HG02610 (cell line): ENCODE data around the gene PI4KA.
A peak's percentile ranks its signal among the peaks of the same experiment; 100 is the strongest.

Experiments
- ATAC-seq: cut with Tn5 transposase; IDR thresholded peaks from one replicate; pipeline ENCODE4 v1.9.1; 2021; ENCODE audit warnings: mild to moderate bottlenecking, moderate library complexity; ENCODE audit not compliant: unreplicated experiment

Gene PI4KA

DNA sequence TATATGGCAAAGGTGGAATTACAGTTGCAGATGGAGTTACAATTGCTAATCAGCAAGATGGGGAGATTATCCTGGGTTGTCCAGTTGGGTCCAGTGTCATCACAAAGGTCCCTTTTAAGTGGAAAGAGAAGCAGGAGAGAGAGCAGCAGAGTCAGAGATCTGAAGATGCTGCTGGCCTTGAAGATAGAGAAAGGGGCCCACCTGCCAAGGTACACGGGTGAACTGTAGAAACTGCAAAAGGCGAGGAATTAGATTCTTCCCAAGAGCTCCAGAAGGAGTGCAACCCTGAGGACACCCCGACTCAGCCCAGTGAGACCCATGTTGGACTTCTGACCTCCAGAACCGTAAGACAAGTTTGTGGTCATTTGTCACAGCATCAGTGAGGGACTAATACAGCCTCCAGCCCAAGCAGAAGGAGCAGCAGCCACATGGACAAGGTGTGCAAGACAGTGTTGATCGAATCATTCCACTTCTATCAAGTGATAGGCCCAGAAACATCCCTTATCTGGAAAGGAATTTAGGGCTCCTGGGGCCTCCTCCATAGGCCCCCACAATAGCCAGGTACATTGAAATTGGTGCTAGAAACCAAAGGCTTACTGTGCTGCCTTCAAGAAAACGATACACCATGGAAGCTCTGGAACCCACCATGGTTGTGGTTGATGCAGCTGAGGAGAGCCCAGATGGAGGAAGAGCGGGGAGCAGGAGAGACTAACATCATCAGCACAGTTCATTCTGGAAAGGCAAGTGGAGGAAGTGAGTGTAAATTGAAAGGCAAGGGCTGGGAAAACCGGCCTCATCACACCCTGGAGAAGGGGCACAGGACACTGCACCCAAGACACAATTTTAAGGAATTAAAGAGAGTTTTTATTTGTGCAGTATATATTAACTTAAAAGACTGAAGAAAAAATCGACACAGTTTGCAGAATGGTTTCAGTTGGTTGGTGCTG, 23.5 kb upstream of the PI4KA start:
- no peak for ATAC-seq

DNA sequence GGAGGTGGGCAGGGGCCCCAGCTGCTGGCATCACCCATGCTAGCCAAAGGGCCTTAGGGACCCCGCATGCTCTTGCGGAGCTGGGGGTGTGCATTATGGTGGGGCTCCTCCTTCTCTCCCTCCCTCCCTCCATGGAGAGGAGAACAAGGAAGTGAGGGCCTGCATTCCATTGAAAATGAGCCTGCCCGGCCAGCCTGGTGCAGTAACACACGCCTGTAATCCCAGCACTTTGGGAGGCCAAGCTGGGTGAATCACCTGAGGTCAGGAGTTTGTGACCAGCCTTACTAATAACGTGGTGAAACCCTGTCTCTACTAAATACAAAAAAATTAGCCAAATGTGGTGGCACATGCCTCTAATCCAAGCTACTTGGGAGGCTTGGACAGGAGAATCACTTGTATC, 22.6 kb upstream of the PI4KA start:
- no peak for ATAC-seq

GRCh38 chr22:20877715-20878114, 19.1 kb upstream of the PI4KA start:
- no peak for ATAC-seq

DNA sequence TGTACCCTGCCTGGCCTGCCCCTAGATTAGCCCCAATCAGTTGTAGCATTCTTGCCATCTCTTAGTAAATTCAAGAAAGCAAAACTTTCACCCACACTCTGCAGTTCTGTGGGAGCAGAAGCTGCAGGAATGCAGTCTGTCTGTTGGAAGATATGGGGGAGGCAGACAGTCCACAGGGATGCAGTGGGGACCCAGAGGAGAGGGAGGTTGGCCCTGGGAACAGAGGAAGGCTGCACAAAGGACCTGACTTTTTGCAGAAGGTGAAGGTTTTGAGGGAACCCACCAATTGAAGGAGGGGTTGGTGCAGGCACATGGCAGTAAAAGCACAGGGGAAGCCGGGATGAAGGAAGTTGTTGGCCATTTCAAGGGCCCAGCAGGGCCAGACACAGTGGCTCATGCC, 16.7 kb upstream of the PI4KA start:
- no peak for ATAC-seq

DNA sequence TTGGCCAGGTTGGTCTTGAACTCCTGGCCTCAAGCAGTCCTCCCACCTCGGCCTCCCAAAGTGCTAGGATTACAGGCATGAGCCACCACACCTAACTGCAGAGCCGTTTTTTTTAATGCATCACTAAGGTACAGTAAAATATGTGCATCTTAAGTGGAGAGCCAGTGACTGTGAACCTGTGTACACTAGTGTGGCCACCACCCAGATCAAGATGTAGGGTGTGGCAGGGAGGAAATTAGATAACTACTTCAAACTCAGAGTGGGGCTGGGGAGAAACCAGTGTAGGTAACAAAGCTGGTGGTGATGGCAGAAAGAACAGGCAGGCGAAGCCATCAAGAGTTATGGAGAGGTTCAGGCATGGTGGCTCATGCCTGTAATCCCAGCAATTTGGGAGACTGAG, 14.6 kb upstream of the PI4KA start:
- ATAC-seq: no peak

DNA sequence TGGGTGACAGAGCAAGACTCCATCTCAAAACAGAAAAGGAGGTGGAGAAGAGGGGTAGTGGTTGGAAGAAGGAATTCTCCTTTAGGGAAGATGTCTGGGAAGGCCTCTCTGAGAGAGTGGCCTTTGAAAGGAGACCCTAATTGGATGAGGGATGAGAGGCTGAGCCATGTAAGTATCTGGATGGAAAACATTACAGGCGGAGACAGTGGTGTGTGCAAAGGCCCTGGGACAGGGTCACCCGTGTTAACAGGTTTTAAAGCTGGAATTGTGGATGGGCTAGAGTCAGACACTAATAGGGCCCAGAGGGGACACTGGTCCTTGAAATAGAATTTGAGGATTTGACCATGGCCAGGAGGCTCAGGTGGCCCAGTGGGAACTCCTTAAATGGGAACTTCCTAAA, 10.6 kb upstream of the PI4KA start:
- no peak for ATAC-seq

DNA sequence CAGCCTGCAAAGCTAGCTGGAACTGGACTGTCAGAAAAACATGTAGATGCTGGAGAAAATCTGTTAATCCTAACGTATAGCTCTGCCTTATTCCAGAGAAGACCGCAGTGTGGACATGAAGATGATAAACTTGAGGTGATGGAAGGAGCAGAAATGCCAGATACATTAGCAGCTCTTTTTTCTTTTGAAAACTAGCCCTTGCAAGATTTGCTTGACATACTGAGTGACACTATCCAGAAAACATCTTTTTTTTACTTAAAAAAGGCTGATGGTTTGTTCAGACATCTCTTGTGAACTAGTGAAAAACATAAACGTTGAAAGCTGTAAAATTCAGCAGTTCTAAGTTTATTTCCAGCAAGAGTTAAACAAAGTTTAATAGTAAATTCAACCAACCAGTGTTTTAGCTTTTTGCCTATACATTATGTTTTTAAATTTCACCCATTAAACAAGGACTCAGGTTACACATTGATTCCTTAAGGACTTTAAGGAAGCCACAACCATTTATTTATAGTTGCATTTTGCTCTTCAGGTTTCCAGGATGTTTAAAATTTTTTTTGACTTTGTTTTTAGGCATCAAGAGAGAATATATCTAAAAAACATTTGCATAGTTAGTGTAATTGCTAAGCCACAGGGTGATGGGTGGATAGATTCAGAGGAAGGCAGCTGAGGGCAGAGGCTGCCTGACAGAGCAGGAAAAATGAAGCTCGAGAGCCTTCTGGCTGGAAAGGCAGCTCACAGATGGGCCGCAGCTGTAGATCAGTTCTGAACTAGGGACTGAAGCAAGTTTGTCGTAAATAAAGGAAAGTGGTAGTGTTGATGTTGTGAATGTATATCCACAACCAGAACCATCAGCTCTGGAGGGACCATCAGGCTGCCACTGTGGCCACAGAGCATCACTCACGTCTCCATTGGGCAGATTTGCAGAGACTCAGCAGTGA, 9.7 kb upstream of the PI4KA start:
- ATAC-seq: no peak

DNA sequence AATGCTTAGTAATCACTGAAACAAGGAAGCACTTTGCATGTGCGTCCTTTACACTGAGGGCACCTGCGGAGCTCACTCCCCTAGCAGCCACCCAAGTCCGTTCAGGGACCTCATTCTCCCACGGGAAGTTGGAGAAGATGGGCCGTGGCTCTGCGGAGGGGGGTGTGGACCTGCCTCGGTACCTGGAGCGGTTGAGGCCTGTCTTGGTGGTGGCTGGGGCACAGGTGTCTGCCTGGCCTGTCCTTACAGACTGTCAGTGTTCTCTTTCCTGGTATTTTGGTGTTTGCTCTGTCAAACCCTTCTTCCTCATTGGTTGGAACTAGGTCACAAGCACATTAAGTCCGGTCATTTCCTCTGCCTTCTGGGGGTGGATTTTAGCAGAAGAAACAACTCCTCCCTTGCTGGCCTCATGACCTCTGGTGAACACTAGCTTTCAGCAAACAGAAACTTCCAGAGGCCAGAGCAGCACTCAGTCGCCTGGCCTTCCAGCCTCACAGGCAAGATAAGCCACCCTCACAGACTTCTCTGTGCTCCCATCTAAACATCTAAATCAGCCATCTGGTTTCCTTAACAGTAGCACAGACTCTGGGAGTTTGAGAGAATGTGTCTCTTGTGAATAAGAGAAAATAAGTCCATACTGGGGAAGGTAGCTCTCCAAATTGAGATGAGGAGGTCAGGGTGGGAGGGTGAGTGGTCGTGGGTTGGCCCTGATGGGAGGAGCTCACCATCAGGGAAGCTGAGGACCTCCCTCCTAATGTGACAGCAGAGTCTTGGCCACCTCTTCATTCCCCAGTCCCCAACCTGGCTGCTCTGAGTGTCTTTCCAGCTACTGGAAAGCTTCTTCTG, 8.8 kb upstream of the PI4KA start:
- ATAC-seq: no peak

DNA sequence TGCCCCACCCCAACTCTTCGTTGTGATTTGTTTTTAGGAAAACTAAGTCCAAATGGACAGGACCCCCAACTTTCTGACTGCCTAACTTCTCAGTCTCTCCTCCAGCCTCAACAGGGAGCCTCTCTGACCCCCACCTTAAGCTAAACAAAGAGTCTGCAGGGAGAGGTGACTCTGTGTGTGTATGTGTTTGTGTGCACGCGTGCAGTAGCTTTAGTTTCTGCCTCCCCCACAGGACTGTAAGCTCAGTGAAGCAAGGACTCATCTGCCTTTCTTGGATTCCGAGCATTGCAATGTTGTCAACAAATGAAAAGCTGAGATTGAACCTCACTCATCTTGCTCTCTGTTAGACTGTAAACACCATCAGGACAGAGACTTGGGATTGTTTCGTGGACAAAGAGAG, 8.1 kb upstream of the PI4KA start:
- ATAC-seq: no peak

GRCh38 chr22:20865875-20866445, 7.3 kb upstream of the PI4KA start:
- no peak for ATAC-seq

DNA sequence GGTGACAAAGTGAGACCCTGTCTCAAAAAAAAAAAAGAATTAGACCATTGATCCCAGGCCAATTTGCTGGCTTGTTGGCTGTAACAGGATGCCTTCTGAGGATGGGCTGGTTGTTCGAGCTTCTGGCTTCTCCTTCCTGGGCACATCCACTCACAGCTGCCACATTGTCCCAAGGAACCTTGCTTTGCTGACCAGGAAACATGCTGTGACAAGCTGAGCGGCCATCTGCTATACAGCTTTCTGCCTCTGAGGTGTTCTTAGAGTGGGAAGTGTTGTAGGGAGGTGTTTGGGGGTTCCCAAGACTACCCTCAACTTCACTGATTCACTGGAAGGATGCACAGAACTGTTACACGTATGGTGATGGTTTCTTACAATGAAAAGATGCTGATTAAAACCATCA, 6.7 kb upstream of the PI4KA start:
- ATAC-seq: no peak

- no peak for ATAC-seq
Observed at GRCh38 chr22:20864186-20864908, 5.7 kb upstream of the PI4KA start.

- ATAC-seq: no peak
Observed at GRCh38 chr22:20863366-20863765, 4.8 kb upstream of the PI4KA start.

GRCh38 chr22:20862540-20862939, 3.9 kb upstream of the PI4KA start:
- no peak for ATAC-seq

DNA sequence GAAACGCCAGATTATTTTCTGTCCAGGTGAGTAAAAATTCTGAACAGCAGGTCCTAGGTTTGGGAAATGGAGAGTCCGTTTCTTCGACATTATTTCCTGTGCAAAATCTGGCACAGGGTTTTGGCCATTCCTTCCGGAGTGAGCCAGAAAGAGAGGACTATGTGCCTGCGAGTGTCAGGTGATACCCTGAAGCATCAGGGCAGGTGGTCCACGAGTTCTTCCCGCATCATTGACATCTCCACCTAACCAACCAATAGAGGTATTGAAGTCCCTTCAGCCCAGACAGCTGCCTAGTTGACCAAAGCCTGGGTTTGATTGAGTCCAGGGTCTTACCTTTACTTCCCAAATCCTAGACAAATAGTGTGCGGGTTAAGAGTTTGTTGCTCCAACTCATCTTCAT, 1.0 kb upstream of the PI4KA start:
- ATAC-seq: no peak

GRCh38 chr22:20857838-20858614, 585 bp downstream of the PI4KA start:
- ATAC-seq: peak; percentile 47

GRCh38 chr22:20857247-20857643, 1.4 kb downstream of the PI4KA start:
- ATAC-seq: no peak

DNA sequence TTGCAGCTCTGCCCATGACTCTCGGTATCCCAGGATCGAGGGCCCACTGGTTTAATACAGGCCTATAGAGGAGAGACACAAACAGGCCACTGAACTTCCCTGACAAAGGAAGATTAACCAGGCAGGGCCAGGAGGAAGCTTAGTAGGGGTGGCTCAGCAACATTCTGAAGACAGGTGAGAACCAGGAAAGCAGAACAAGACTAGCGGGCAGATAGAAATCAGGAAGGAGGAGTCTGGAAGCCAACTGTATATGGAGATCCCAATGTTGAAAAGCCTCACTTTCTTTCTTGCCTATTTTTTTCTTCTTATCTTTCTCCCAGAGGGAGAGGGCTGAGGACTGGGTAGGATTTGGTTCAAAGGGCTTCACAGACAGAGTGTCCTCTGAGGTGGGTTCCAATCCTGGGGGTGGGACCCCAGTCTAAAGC, 5.4 kb downstream of the PI4KA start:
- ATAC-seq: no peak

- no peak for ATAC-seq
Observed at GRCh38 chr22:20852503-20852902, 6.1 kb downstream of the PI4KA start.
